NCI-H2227 treated with DMSO at 0.1 percent for 48 hours (cell line): ENCODE data around the gene UBE2J2.

Experiments used
- DNase-seq: peaks from one replicate; lab custom pipeline; 2025; lab: John Stamatoyannopoulos, UW

The UBE2J2 gene

DNA sequence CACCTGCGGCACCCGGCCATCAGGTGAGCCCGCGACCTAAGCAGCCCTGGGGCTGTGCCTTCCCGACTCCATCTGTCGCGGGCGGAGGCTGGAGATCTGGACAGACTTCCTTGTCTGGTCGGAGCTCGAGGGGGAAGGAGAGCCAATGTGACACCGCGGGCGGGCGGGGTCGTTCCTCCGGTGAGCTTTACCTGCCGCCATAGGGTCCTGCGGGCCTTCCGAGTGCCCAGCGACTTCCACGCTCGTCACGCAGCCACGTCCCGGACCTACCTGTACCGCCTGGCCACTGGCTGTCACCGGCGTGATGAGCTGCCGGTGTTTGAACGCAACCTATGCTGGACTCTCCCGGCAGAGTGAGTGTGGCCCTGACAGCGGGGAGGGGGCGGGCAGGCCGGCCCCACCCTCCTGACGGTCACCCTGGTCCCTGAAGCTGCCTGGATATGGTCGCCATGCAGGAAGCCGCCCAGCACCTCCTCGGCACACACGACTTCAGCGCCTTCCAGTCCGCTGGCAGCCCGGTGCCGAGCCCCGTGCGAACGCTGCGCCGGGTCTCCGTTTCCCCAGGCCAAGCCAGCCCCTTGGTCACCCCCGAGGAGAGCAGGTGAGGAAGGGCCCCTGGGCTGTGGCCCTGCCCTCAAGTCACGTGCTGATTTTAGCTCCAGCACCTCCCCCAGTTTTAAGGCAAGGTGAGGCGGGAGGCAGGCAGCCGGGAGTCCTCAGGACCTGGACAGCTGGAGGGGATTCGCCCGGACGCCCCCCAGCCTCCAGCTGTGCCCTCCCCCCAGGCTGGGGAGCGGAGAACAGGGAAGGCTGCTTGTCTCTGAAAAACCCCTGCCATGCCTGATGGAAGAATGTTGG, 35.8 kb upstream of the UBE2J2 start:
- DNase-seq, result no peak

DNA sequence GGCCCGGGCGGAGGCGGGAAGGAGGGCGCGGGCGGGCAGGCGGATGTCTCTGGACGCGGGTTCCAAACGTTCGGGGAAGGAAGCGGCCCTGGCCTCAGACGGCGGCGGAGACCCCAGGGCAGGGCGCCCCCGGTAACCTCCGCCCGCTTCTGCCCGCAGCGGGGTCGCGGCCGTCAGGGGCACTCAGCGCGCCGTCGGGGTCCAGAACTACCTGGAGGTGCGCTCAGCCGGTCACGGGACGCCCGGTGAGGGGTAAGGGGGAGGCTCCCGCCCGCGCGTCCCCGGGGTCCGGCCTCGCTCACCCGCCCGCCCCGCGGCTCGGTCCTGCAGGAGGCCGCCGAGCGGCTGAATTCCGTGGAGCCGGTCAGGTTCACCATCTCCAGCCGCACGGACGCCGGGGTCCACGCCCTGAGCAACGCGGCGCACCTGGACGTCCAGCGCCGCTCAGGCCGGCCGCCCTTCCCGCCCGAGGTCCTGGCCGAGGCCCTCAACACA, 35.1 kb upstream of the UBE2J2 start:
- DNase-seq, result no peak

DNA sequence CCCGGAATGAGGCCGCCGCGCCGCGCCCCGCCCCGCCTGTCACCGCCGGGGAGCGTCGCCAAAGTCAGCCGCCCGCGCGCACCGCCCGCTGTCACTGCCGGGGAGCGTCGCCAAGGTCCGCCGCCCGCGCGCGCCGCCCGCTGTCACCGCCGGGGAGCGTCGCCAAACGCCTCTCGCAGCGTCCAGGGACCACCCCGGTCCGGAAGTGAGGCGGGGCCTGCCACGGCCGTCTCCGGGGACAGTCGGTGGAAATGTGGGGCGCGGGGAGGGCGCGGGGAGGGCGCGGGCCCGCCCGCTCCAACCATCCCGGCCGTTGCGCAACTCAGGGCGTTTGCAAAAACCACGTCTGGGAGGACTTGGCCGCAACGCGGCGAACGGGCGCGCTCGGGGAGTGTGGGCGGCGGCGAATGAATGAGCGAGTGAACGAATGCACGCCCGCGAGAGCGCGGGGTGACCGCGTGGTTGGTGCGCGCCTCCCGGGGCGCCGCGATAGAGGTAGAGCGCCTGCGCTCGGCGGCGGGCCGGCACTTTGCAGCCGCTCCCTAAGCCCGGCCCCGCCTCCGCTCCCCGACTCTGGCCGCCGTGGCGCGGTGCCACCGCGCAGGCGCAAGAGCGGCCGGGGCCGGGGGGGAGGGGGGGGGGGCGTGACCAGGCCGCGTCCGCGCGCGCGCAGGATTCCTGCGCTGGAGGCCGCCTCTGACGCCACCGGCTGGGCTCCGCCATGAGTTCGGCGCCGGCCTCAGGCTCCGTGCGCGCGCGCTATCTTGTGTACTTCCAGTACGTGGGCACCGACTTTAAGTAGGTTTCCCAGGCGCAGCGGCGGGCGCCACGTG, 34.5 kb upstream of the UBE2J2 start, which contains the start of the genes ACAP3 and PUSL1:
Gene ACAP3, minus strand, starts transcription at position 8 of the 833 bp plus-strand sequence. CDS start 115 bp downstream, outside the sequence.
Gene PUSL1, plus strand, starts transcription at position 675 of the 833 bp plus-strand sequence. Its CDS starts 47 bp downstream, at position 722.
- DNase-seq, result peak; percentile 86

DNA sequence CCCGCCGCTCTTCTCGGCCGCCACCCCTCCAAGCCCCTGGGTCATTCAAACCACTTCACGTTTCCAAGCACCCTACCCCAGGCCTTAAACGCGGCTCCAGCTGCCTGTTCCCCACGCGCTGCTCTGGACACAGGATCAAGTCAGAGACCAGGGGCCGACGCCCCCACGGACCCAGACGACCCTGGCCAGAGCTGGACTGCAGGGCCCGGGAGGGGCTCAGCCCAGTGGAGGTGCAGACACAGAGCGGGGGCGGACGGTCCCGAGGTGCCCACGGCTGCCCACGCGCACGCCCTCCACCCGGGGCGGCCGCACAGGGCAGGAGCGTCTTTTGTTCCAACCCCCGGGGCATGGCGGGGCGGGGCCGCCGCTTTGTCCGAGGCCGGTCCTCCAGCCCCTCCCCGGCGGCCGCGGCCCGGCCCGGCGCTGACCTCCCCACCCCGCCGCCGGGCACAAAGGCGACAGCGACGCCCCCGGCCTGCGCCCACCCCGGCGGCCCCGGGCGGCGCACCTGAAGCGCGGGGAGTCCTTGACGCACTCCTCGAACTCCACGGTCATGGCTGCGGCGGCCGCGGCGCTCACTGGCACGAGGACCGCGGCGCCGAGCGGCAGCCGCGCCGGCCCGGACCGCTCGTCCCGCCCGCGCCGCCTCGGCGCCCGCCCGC, 33.7 kb upstream of the UBE2J2 start:
- no peak for DNase-seq

DNA sequence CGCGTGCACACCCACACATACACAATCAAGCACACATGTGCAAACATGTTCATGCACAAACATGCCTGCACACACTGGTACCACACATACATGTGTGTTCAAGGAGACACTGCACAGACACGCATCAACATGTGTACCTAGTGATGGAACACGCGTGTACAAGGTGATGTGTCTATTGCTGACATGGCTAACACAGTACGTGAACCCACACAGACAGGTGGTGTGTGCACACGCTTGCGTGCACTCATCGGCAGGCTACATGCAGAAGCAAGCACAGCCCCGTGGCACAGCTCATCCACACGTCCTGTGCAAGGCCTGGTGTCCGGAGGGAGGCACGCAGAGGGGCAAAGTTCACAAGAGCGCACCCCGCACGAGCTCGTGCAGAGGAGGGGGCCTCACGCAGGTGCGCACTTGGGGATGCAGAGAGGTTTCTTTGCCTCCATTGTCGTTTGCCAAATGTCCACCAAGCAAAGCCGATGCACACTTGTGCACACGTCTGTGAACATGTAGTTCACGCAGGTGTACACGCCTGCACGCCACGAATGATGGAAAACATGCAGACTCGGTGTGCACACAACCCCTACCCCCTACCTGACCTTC, 33.1 kb upstream of the UBE2J2 start:
- no peak for DNase-seq

DNA sequence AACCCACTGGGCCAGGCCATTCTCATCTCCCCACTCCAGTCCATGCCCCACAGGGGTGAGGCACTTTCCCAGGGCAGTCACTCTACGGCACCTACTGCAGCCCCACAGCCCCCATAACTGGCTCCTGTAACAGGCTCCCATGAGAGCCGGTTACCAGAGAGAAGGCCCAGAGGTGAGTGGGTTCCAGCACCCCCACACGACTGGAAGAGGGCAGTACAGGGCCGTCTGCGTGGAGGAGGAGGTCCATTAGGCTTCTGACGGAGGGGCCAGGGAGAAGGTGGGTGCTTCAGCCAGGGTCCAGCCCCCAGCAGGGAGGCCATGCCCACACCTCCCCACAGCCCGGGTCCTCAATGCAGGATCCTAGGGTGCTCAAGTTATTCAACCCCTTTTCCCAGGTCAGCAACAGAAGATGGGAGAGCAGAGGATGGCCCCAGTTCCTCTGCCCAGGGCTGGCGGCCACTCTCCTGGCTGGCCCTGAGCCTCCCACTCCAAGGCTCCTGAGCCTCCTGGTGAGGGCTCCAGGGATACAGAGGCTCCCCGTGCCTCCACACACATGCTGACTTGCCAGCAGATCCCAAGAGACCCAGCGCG, 32.5 kb upstream of the UBE2J2 start:
- no peak for DNase-seq

DNA sequence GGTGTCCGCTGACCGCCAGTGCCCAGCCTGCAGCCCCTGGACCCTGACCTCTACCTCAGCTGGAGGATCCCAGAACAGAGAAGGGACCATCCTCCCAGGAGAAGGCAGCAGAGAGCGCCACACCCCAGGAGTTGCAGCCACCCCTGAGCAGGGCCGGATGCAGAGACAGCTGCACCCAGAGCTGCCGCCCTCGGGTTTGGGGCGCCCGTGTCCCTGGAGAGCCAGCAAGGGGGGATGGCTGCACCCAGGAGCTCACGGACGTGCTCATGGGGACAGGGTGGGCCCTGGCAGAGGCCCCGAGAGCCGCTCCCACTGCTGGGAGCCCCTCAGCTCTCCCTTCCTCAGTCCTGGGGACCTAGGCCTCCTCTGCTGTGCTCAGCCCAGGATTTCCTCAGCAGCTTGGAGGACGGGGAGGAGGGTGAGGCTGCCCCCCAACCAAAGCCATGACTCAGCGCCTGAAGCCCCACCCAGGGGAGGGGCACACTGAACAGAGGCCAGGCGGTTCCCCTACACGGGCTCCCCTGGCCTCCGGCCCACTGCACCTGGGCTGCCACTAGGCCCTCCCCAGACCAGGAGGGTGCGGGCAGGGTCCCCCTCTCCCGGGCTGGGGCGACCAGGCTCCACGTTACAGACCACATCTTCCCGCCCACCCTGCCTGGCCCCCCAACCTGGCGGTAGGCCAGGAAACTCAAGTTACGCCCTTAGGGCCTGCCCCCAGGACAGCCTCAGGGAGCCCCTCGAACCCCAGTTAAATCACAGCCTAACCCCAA, 31.8 kb upstream of the UBE2J2 start:
- peak; percentile 14 for DNase-seq

DNA sequence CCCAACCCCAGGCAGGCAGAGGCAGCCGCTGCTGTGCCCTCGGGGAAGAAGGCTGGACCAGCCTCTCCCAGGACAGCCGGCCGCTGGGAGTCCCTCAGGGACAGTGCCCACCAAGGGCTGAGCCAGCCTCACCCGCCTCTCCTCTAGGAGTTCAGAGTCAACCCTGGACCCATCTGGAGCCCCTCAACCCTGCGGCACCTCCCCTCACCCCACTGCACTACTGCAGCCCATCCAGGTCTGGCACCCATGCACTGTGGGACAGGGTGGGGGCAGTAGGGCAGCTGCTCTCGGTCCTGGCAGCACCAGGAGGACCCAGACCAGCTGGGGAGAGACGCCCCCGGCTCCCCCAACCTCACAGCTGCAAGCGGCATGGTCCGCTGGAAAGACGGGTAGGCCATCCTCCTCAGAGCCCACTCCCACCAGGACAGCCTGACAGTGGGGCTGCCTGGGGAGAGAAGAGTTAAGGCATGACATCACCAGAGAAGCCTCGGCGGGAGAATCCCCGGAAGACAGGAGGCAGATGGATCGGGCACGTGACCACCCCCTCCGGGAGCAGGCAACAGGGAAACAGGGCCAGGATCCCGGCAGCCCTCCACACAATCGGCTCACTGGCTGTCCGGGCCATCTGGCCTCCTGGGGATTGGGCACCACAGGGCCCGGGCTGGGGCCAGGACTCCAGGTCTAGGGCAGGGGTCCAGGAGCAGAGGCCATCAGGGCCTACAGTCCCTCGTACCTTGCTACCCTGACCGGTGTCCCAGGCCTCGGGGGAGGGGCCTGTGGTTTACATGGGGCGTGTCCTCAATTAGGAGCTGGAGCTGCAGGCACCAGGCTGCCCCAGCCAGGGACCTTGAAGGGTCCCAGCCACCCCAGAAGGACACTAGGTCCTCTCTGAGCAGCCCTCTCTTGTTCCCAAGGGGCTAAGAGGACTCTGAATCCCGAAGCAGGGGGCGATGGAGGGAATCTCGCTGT, 31.0 kb upstream of the UBE2J2 start:
- peak; percentile 76 for DNase-seq

DNA sequence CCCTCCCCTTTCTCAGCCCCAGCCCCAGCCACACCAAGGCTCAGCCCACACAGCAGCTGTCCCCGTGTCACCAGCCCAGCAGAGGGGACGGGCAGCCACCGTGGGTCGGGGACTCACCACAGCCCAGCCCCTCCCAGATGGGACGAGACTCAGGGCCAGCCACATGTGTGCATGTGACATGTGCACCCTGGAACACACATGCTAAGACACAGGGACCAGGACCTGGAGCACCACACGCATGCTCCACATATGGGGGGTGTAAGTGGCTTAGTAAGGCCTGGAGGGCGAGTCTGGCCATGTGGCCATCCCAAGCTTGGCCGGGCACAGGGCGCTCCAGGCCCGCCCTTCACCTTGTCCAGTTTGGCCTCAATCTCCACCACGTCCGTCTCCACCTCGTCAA, 30.1 kb upstream of the UBE2J2 start:
- no peak for DNase-seq

DNA sequence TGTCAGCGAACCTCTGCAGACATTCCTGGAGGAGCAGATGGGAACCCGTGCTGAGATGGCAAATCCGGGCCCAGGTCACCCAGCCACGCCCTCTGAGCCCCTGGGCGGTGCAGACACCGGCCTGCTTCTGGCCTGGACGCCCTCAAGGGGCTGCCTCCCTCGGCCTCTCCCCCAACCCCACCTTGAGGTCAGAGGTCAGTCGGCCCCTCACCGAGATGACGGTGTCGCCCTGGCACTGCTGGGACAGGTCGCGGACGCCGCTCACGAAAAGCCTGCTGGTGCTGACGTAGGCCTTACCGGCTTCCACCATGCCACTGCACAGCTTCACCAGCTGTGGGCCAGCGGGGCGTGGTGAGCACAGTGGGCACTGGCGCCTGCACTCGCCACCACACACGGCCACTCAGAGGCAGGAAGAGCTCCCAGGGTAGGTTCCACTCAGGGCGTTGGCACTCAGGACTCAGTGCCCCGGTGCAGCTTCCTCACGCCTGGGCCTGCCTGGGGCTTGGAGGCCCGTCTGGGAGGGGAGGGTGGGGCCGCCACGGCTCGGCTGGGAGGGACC, 29.4 kb upstream of the UBE2J2 start:
- DNase-seq, result no peak

DNA sequence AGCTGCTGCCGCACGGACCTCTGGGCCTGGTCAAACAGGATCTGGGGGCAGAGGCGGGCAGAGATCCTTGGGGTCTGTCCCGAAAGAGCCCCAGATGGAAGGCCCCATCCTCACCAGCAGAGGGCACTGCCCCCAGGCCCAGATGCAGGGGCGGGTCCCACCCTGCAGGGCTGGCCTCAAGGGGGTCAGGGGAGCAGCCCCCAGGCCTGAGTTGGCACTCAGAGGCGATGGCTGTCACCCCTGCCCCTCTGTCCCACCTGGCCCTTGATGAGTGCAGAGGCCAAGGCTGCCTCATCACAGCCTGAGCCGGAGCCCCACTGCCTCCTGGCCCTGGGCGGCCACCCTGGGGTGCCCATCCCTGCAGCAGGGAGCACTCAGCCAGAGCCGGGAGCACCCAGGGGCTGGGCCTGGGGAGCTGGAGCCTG, 28.4 kb upstream of the UBE2J2 start:
- no peak for DNase-seq

DNA sequence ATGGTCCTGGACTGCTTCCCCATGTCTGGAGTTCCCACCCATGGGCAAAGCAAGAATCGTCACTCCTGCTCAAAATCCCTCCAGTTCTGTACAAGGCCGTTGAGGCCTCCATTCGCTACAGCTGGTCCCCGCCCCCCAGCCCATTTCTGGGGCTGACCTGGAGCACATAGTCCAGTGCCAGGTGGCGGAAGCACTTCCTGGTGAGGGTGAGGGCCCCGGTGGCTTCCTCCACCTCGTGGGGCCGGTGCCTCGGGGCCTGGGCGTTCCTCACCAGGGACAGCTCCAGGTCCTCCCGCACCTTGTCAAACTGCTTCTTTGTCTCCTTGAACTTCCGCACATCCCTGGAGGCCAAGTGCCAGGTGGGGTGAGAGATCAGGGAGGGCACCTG, 26.7 kb upstream of the UBE2J2 start:
- no peak for DNase-seq

DNA sequence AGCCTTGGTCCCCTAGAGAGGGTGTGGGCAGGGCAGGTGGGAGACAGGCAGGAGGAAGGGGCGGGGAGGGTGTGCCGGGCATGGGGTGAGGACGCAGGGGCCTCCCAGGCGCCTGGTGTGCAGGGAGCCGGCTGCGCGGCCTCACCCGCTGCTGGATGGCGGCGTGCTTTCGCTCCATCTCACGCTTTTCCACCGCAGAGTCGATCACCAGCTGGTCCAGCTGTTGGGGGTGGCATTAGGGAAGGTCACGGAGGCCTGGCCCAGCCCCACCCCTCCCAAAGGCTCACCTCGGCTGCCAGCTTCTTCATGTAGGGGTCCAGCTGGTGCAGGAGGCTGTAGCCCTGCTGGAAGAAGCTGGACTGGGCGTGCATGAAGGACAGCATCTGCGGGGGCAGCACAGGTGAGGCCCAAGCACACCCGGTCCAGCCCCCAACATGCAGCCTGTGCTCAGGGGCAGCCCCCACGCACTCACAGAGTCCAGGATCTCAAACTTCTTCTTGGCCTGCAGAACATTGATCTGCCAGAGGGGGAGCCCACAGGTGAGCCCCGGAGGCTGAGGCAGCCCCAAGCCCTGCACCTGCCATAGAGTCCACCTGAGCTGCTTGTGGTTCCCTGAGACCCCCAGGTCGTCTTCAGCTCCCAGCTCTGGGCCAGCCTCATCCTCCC, 26.2 kb upstream of the UBE2J2 start:
- DNase-seq, result peak; percentile 16

DNA sequence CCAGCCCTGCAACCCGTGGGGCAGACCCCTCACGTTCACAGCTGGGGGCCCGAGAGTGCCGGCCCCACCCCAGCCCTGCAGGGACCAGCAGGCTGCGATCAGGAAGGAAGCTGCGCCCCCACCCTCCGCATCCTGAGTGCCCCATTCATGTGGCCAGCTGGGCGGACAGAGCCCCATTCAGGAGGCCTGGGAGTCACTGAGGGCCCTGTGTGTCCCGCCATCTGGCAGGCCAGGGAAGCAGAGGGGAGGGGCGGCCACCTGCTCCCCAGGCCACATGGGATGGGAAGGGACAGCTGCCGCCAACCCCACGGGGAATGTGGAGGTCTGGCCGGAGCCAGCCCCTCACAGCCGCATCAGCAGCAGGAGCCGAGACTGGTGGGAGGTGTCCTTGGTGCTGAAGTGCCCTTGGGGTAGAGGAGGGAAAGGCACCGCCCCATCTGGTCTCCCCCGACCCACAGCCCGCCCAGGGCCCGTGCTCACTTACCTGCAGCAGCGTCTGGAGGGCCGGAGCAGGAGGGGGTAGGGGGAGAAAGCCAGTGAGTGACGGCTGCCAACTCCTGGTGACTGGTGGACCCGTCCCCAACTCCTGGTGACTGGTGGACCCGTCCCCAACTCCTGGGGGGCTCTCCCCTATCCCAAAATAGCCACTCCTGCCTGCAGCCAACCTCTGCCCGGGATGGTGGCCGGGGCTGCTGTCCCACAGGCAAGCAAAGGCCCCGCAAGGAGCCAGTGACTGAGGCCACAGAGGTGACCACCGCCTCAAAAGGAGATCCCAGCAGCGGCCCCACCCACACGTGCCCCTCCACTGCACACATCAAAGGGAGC, 25.4 kb upstream of the UBE2J2 start:
- DNase-seq, result no peak

DNA sequence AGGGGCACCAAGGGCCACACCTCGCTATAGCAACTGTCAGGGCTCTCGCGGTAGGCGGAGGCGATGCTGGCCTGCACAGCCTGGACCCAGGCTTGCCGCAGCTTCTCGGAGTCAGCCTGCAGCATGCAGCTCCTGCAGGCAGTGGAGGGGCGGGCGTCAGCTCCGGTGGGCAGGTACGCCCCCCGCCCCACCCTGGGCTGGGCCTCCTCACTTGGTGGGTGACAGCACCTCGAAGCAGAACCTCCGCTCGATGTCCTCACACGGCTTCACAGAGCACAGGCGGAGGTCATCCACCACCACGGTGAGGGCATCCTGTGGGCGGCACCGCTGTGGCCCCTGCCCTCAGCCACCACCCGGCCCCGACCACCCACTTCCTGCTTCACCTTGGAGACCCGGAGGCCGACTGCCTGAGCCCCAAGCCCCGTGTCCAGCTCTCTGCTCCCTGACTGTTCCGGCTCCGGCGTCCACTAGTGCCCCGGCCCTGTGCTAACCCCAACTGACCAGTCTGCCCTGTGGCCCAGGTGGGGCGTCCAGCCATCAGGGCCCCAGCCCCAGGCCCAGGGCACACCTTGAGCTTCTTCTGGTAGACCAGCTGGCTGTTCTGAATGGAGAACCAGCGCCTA, 24.3 kb upstream of the UBE2J2 start:
- no peak for DNase-seq

DNA sequence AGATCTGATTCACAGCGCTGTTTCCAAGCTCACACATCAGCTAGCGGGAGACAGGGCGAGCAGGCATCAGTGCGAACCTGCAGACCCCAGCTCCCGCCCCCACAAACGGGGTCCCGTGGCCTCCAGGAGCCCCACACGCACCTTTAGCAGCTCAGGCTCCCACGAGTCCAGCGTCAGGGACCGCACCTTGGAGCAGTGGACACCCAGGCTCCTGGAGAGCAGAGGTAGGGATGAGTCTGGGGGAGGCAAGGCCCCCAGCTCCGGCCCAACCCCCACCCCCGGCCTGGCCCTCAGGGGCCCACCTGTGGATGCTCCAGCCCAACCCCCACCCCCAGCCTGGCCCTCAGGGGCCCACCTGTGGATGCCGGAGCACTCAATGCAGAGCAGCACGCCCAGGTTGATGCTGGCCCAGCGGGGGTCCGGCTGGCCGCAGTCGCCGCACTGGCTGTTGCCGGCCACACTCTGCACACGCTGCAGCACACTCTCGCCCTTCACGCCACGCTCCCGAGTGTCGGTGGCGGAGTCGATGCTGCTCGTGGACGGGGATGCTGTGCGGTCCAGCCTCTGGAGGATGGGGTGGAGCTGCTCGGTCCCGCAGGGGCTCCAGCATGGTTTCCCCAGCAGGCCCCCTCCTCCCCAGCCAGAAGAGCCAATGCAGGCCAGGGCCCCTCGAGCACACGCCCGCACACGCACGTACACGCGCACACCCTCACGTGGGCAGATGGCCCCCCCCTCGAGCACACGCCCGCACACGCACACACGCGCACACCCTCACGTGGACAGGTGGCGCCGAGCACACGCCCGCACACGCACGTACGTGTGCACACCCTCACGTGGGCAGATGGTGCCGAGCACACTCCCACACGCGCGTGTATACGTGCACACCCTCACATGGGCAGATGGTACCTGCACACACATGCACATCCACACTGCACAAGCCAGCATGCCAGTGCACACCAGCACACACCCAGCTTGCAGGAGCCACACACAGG, 22.7 kb upstream of the UBE2J2 start:
- DNase-seq, result no peak
